Neural crest cell (in vitro differentiated cells): ENCODE measurements around the gene CDC42BPG. TPM values are rescaled to one million over a fixed set of nuclear protein-coding genes. Genes with fewer than 3 reads are reported as not detected.

ENCODE experiments used
- DNase-seq: peaks from one replicate; pipeline ENCODE4 v3.0.0; 2021; ENCODE audit warnings: low read depth, mixed read lengths, low spot score
- H3K27ac Mint-ChIP-seq: one replicate; pipeline ENCODE4 v1.8.0; 2021; ENCODE audit warnings: mild to moderate bottlenecking, mixed read lengths; ENCODE audit not compliant: unreplicated experiment
- H3K27me3 Mint-ChIP-seq: 2 replicates; pipeline ENCODE4 v1.8.0; 2021; ENCODE audit warnings: low read depth, mild to moderate bottlenecking, mixed read lengths
- H3K36me3 Mint-ChIP-seq: 2 replicates; pipeline ENCODE4 v1.8.0; 2021; ENCODE audit warnings: low read depth, mild to moderate bottlenecking, mixed read lengths
- H3K4me1 Mint-ChIP-seq: 2 replicates; pipeline ENCODE4 v1.8.0; 2021; ENCODE audit warnings: mixed read lengths
- H3K4me3 Mint-ChIP-seq: one replicate; pipeline ENCODE4 v1.8.0; 2021; ENCODE audit warnings: mild to moderate bottlenecking, mixed read lengths
- H3K9me3 Mint-ChIP-seq: 2 replicates; pipeline ENCODE4 v1.8.0; 2021; ENCODE audit warnings: mixed read lengths
- CTCF ChIP-seq: fragments of 200-600 bp; sonication (generic); conservative IDR thresholded peaks from 2 replicates; pipeline ENCODE4 v1.5.0; 2021; ENCODE audit warnings: antibody characterized with exemption, mild to moderate bottlenecking
- total RNA-seq: library from RNA; stranded (reverse); gene quantifications from 2 replicates; pipeline ENCODE4 v1.2.1, GENCODE V29; 2021

CDC42BPG gene
- total RNA-seq, 1 donor from 2014 or later: 3.5 TPM

GRCh38 chr11:64864473-64865285 is 20.2 kb upstream of the CDC42BPG start:
- TF ChIP-seq CTCF: no peak
- Mint-ChIP-seq H3K4me3 (no peak overlapping the region), H3K27ac (peak overlapping the region; percentile 50), H3K27me3 (no peaks in the 10 kb centered on the region), H3K4me1 (peaks cover 46% of the 10 kb centered on the region), H3K9me3 (no peaks in the 10 kb centered on the region), H3K36me3 (peaks cover 3% of the 10 kb centered on the region)
- DNase-seq: no peak

- Mint-ChIP-seq H3K27me3 (no peaks in the 10 kb centered on the region), H3K27ac (no peak overlapping the region), H3K4me3 (no peak overlapping the region), H3K4me1 (peaks cover 46% of the 10 kb centered on the region), H3K9me3 (no peaks in the 10 kb centered on the region), H3K36me3 (peaks cover 3% of the 10 kb centered on the region)
- DNase-seq: no peak
- TF ChIP-seq CTCF: no peak
These were observed 19.7 kb upstream of the CDC42BPG start for GRCh38 chr11:64864135-64864472.

DNA sequence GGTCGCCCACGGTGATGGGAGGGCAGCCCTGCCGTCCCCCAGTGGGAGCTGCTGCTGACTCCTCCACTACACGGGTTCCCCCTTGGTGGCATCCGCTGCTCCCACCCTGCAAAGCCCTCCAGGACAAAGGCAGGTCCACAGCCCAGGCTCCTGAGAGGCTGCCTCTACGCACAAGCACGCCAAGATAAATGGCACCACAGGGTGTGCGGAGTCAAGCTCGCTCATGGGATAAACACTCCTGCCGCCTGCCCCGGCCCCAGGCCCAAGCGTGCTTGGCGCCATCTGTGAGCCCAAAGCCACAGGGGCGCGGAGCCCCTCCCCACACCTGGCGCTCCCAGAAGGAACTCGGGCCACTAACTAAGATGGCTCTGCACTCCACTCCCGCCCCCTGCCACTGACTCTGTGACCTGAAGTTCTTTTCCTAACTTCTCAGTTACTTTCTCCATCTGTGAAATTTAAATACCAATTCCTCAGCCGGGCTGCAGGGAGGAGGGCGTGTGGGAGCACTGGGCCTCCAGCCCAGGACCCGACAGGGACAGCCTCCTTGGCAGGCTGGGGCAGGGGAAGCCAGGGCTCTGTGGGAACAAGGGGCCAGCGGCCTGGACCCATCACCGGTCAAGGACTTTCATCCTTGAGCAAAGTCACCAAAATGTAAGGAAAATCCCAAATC is 19.1 kb upstream of the CDC42BPG start:
- no peaks in the 10 kb centered on the region for H3K9me3 Mint-ChIP-seq
- TF ChIP-seq CTCF: no peak
- no peaks in the 10 kb centered on the region for H3K27me3 Mint-ChIP-seq
- H3K27ac Mint-ChIP-seq: peak overlapping the region; percentile 91
- no peak for DNase-seq
- peaks cover 3% of the 10 kb centered on the region for H3K36me3 Mint-ChIP-seq
- H3K4me1 Mint-ChIP-seq: peaks cover 44% of the 10 kb centered on the region
- no peak overlapping the region for H3K4me3 Mint-ChIP-seq

DNA sequence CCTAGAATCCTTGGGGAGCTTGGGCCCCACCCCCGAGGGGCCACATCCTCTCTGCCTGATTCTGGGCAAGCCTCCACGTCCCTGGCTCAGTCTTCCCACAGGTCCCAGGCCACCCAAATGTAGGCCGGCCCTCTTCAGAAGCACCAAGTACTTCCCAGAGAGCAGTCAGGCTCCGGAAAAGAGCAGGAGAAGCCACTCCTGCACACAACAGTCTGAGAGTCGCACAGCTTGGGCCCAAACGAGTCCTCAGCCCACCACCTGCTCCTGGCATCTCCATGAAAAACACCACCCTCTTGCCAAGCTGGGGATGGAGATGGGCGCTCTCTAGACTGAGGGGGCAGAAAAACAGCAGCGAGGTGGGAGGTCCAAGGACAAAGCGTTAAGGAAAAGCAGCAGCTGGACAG is 18.5 kb upstream of the CDC42BPG start:
- Mint-ChIP-seq H3K27ac (peak overlapping the region; percentile 67), H3K9me3 (no peaks in the 10 kb centered on the region)
- DNase-seq: no peak

More for the DNA sequence above, 18.5 kb upstream of the CDC42BPG start:
- Mint-ChIP-seq H3K36me3 (peaks cover 3% of the 10 kb centered on the region), H3K27me3 (no peaks in the 10 kb centered on the region), H3K4me1 (peaks cover 41% of the 10 kb centered on the region), H3K4me3 (no peak overlapping the region)
- TF ChIP-seq CTCF: no peak
